ENCODE data around the gene CLHC1. TPM values are rescaled to one million over a fixed set of nuclear protein-coding genes. Genes with fewer than 3 reads are reported as not detected.

The CLHC1 gene
- total RNA-seq, 1 experiment from 2014 or later = 32.8 TPM

DNA sequence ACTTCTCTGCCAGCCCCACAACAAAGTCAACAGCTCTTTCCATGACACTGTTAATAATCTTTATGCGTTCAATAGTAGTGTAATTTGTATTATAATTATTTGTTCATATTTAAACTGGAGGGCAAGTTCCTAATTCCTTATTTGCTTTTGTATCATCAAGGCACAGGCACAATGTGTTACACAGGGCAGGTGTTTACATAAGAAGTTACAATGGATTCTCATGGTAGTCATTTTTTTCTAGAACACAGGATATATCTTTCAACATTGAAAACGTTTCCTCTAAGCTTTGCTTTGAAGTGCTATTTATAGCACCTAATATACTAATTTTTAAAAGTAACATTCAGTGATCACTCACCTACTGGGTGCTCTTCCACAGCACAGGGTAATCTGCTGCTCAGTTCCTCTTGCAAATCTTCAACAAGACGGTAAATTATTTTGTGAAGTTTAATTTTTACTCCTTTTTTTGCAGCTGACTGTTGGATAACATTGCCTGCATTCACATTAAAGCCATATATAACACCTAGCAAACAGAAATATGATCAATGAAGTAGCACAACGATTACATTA is 7.6 kb upstream of the CLHC1 start:
- intact Hi-C loops (cut with micrococcal nuclease) = no loop called here
- Mint-ChIP-seq H3K4me3 (ENCODE audit: unreplicated experiment) (no peak overlapping the region), H3K27me3 (ENCODE audit: insufficient read depth, unreplicated experiment) (no peaks in the 10 kb centered on the region), H3K27ac (ENCODE audit: low read depth, unreplicated experiment) (no peak overlapping the region), H3K36me3 (ENCODE audit: insufficient read depth, unreplicated experiment) (peaks cover 82% of the 10 kb centered on the region), H3K9me3 (ENCODE audit: unreplicated experiment) (no peaks in the 10 kb centered on the region), H3K4me1 (ENCODE audit: insufficient read depth, unreplicated experiment) (peaks cover under 1% of the 10 kb centered on the region)
- no peak for DNase-seq (ENCODE audit: unreplicated experiment)
- ChIA-PET CTCF (interaction anchor here (0.7 to 1.0 kb wide), 2 partner anchors 64 to 272 kb away, joined by 3 read pairs; no protein-coding TSS in a partner anchor), POLR2A (interaction anchor here (2.3 kb wide), 1 partner anchor 14 kb away, joined by 8 read pairs; no protein-coding TSS in a partner anchor)
- TF ChIP-seq, protein P1, sequence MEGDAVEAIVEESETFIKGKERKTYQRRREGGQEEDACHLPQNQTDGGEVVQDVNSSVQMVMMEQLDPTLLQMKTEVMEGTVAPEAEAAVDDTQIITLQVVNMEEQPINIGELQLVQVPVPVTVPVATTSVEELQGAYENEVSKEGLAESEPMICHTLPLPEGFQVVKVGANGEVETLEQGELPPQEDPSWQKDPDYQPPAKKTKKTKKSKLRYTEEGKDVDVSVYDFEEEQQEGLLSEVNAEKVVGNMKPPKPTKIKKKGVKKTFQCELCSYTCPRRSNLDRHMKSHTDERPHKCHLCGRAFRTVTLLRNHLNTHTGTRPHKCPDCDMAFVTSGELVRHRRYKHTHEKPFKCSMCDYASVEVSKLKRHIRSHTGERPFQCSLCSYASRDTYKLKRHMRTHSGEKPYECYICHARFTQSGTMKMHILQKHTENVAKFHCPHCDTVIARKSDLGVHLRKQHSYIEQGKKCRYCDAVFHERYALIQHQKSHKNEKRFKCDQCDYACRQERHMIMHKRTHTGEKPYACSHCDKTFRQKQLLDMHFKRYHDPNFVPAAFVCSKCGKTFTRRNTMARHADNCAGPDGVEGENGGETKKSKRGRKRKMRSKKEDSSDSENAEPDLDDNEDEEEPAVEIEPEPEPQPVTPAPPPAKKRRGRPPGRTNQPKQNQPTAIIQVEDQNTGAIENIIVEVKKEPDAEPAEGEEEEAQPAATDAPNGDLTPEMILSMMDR (IDR thresholded peaks at IDR 0.05; ENCODE audit: unreplicated experiment) = no peak
- no TSS peak for BruUV-seq (replicated peaks)

DNA sequence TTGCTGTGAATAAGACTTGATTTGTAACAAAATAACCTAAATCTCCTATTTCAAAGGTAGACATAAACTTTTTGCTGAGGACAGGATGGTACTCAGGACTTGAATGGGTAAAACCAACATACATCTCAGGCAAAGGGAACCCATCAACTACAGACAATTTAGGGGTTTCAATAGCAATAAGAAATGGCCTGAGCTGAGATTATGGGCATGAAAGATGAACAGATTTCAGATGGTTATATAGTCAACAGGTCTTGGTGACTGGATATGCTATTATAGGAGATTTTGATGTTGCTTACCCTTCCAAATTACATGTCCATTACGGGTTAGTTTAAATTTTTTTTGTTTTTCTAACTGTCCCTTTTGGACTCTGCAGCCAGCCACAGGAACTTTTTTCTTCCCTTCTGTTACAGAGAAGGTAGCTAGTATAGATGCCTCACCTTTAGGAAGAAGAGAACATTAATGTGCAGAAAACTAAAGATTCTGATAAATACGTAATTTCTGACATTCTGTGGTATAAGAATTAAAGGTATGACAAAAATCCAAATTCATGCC is 5.0 kb upstream of the CLHC1 start:
- H3K4me3 Mint-ChIP-seq (ENCODE audit: unreplicated experiment) = no peak overlapping the region
- TF ChIP-seq, protein P1 (IDR thresholded peaks at IDR 0.05; ENCODE audit: unreplicated experiment) = no peak
- POLR2A ChIA-PET = interaction anchor here (1.0 to 1.4 kb wide), 2 partner anchors 15 to 31 kb away, joined by 3 to 4 read pairs; no protein-coding TSS in a partner anchor
- intact Hi-C loops (cut with micrococcal nuclease) = no loop called here
- H3K36me3 Mint-ChIP-seq (ENCODE audit: insufficient read depth, unreplicated experiment) = peaks cover 86% of the 10 kb centered on the region
- no peaks in the 10 kb centered on the region for H3K9me3 Mint-ChIP-seq (ENCODE audit: unreplicated experiment)
- H3K27ac Mint-ChIP-seq (ENCODE audit: low read depth, unreplicated experiment) = no peak overlapping the region
- CTCF ChIA-PET = interaction anchor here (0.6 kb wide), 1 partner anchor 9 kb away, joined by 3 read pairs; no protein-coding TSS in a partner anchor
- DNase-seq (ENCODE audit: unreplicated experiment) = peak; percentile 4
- BruUV-seq (replicated peaks) = no TSS peak
- H3K4me1 Mint-ChIP-seq (ENCODE audit: insufficient read depth, unreplicated experiment) = peaks cover 5% of the 10 kb centered on the region
- H3K27me3 Mint-ChIP-seq (ENCODE audit: insufficient read depth, unreplicated experiment) = no peaks in the 10 kb centered on the region

DNA sequence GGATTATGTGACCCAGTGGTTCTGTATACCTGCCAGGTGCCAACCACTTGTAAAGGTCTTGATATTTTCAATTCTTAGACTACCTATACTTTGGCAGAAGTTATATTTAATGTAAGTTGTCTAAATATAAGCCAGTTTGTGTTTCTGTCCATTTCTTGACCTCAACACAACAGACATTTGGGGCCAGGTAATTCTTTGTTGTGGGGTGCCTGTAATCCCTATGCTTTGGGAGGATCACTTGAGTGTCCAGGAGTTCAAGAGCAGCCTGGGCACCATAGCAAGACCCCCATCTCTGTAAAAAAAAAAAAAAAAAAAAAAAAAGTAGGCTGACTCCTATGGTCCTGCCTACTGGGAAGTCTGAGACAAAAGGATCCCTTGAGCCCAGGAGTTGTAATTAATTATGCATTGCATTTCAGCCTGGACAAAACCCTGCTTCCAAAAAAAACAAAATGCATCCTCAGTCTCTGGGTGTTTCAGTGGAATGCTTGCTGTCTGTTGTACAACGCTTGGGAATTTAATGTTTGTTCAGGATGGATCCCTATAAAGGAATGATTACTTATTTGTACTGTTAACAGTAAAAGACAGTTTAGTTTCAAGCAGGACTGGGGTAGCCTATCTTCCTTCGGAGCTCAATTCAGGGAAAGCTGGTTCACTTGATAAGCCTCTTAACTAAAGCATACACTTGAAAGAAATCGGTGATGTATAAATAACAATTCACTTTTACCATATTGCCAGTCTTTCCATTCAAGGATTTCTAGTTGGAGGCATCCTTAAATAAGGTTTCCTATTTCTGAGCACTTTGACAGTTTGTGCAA is 3.8 kb upstream of the CLHC1 start:
- intact Hi-C loops (cut with micrococcal nuclease) = no loop called here
- H3K4me1 Mint-ChIP-seq (ENCODE audit: insufficient read depth, unreplicated experiment) = peaks cover 5% of the 10 kb centered on the region
- H3K4me3 Mint-ChIP-seq (ENCODE audit: unreplicated experiment) = no peak overlapping the region
- BruUV-seq (replicated peaks) = no TSS peak
- ChIA-PET CTCF (no interaction called here), POLR2A (no interaction called here)
- TF ChIP-seq, protein P1 (IDR thresholded peaks at IDR 0.05; ENCODE audit: unreplicated experiment) = no peak
- H3K27ac Mint-ChIP-seq (ENCODE audit: low read depth, unreplicated experiment) = no peak overlapping the region
- no peaks in the 10 kb centered on the region for H3K27me3 Mint-ChIP-seq (ENCODE audit: insufficient read depth, unreplicated experiment)
- H3K36me3 Mint-ChIP-seq (ENCODE audit: insufficient read depth, unreplicated experiment) = peaks cover 77% of the 10 kb centered on the region
- DNase-seq (ENCODE audit: unreplicated experiment) = peak; percentile 4
- no peaks in the 10 kb centered on the region for H3K9me3 Mint-ChIP-seq (ENCODE audit: unreplicated experiment)

DNA sequence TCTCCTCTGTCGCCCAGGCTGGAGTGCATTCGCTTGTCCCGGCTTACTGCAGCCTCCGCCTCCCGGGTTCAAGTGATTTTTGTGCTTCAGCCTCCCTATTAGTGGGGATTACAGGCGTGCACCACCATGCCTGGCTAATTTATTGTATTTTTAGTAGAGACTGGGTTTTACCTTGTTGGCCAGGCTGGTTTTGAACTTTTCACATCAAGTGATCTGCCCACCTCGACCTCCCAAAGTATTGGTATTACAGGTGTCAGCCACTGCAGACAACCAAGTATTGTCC is 1.5 kb upstream of the CLHC1 start:
- peaks cover 24% of the 10 kb centered on the region for H3K4me1 Mint-ChIP-seq (ENCODE audit: insufficient read depth, unreplicated experiment)
- peaks cover 74% of the 10 kb centered on the region for H3K36me3 Mint-ChIP-seq (ENCODE audit: insufficient read depth, unreplicated experiment)
- POLR2A ChIA-PET = no interaction called here
- H3K9me3 Mint-ChIP-seq (ENCODE audit: unreplicated experiment) = no peaks in the 10 kb centered on the region
- CTCF ChIA-PET = no interaction called here
- no TSS peak for BruUV-seq (replicated peaks)
- peak overlapping the region; percentile 96 for H3K27ac Mint-ChIP-seq (ENCODE audit: low read depth, unreplicated experiment)
- no peaks in the 10 kb centered on the region for H3K27me3 Mint-ChIP-seq (ENCODE audit: insufficient read depth, unreplicated experiment)
- intact Hi-C loops (cut with micrococcal nuclease) = loop anchor here (5.0 kb wide), 3 partner anchors 184 to 331 kb away; partner anchors contain the start of gene CCDC88A
- TF ChIP-seq, protein P1 (IDR thresholded peaks at IDR 0.05; ENCODE audit: unreplicated experiment) = no peak
- H3K4me3 Mint-ChIP-seq (ENCODE audit: unreplicated experiment) = peak overlapping the region; percentile 87
- DNase-seq (ENCODE audit: unreplicated experiment) = no peak

Data from MCF 10A (cell line).